Stimulated activated CD4-positive, alpha-beta T cell treated with anti-CD3 and anti-CD28 coated beads, Interleukin-15, amount 100 ng/mL, for 48 hours (primary cell): ENCODE data around the gene FAM170B.

Source experiments
- DNase-seq, 2 donors: peaks; one replicate each; pipeline ENCODE4 v3.0.0-alpha.2; 2020; ENCODE audit warnings: low read depth in 2 of 2

FAM170B gene

DNA sequence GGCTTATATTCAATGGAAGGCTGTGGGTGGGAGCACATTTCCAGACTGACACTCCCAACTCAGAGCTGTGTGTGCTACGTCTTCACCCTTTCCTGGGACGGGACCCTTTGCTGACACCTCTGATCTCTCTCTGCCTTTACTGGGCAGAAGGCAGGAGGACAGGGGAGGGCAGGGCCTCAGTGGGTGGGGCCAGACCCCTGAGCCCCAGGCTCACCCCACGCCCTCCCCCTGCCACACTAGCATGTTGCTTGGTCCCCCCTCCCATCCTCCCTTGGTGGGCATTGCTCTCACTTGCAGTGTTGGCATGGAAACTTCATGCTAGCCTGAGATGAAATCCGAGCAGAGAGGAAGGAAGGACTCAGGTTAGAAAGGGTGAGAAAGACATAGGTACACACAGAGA is 36.0 kb upstream of the FAM170B start:
- no peak for DNase-seq

DNA sequence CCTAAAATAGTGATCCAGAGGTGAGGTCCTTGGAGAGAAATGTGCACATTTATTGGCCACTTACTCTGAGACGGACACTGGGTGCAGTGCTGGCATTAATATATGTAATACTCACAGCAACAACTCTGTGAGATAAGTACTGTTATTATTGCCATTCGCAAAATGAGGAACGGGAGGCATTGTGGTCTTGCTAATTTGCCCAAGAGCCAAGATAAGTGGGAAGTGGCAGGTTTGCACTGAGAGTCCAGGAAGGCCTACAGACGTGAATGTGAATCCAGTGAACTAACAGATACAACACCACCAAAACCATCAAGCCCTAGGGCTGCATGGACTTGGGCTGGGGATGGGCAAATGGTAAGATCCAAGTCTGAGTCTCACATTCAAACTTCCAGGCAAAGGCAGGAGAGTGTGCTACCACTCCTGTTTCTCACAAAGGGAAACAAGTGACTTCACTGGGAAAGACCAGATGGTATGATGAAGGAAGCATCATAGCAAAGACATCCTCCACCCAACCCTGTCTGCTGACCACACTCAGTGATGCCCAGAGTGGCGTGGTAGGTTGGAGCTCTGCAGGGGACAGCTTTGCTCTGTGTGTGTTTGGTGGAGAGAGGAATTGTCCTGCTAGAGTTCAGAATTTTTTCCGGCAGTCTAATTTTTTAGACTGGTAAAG is 35.1 kb upstream of the FAM170B start:
- DNase-seq, result no peak

DNA sequence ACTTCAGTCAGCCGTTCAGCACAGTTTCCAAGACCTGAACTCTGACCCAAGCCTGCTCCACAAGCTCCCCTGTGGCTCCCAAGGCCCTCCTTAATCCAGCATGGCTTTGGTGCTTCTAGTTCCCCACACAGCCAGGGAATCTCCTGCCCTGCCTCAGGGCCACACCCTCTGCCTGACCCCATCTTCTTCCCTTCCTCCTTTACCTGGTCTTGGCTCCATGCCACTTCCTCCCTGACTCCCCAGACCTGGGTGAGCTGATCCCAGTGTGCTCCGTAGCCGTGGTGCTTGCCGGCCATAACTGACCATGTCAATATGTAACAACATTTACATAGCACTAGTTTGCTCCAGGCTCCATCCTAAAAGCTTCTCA is 34.3 kb upstream of the FAM170B start:
- DNase-seq, result no peak

DNA sequence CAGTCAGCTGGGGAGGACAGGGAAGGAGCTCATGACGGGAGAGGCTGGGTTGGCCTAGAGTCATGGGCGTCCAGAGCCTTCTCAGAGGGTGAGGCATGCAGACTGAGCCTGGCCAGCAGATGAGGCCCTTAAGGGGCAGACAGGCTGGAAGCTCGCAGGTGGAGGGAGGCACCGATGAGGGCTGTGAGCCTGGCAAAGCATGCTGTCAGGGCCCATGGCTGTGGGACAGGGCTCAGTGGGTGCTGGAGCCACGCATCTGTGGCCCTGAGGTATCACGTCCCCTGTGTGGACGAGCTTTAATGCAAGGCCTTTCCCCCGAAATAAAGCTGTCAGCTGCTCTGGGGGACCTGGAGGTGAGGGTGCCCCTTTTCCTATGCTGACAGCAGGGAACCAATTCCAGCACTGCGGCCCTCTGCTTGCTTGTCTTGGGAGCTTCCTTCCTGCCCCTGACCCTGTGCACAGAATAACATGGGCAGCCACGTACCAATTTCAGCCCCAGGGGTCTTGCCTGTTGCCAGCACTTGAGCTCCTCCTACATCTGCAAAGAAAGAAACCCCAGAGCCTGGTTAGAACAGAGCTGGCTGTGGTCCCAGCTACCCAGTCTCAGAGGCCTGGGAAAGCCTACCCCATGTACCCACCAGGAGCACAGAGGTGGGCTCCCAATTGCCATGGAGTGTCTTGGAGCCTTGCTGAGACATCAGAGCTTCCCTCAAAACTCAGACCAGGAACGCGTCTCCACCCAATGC is 33.8 kb upstream of the FAM170B start:
- no peak for DNase-seq

DNA sequence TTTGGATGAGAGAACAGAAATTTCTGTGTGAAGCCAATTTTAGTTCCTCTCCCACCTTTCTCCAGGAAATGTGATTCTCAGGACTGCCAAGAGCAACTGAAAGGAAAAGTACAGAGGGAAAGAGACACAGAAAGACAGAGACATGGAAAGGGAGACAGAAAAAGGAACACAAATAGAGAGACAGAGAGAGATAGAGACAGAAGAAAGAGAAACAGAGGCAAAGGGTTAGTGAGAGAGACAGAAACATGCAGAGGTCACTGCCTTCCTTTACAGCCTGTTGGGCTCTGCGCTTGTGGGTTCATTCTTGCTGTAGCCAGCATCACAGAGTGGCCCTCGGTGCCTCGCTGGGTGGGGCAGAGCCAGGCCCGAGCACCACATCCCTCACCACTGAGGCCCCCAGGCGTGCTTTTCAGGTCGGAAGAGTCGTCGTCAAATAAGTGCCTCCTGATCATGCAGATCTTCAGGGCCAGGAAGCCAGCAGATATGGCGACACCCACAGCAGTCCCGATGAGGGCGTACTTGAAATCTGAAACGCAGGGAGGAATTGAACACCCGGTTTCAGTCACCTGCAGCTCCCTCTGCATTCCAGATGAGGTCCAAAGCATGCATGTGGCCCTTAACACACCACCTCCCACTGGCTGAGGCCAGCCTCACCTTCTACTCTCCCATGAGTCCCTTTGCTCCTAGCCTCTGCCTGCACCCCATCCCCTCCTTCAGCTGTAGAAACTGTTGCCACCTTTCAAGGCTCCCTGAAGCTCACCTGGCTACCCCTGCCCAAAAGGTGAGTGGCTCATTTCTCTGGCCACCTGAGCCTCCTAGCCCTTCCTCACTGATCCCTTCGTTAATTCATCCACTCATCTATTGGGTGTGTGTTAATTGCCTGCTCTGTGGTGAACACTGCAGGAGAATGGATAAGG is 32.9 kb upstream of the FAM170B start:
- DNase-seq, result no peak

DNA sequence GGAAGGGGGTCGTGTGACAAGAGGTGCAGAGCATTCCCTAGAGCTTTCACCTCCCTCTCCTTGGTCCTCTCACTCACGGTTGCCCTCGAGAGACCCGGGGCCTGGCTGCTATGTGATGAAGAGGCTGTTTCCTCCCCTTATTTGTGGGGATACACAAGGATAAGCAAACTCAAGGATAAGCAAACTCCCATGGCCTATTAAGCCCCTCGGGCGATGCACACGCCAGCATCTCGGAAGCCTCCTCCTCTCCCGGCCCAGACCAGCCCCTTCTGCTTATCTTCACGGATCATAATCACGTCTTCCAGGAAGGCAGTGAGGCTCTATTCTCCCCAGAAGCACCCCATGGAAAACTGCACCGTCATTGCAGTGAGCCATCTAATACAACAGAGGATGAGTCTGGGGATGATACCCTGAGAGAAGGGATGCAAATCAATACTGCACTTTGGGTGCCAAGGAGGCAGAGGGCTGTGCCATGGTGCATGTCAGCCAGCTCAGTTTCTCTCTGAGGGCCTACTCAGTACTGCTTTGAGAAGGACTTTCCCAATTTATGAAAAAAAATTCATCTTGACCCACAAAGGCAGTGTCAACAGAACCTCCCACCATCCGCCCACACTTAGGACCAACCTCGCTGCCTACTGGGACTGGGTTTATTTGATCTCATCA is 32.1 kb upstream of the FAM170B start:
- no peak for DNase-seq

DNA sequence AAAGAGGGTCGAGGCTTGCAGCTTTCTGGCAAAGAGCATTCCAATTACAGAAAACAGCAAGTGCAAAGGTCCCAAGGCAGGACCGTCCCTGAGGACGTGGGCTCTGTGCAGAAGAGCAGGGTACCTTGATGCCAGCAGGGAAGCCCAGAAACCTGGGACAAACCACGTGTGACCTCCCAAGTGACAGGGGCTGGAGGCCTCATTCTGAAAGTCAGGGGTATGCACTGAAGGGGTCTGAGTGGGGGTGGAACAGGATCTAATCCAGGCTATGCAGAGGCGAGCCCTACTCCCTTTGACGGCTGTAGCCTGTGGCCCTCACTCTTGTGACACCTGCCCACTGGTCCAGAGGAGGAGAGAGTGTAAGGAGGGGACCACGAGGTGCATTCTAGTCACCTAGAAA is 31.4 kb upstream of the FAM170B start:
- no peak for DNase-seq

DNA sequence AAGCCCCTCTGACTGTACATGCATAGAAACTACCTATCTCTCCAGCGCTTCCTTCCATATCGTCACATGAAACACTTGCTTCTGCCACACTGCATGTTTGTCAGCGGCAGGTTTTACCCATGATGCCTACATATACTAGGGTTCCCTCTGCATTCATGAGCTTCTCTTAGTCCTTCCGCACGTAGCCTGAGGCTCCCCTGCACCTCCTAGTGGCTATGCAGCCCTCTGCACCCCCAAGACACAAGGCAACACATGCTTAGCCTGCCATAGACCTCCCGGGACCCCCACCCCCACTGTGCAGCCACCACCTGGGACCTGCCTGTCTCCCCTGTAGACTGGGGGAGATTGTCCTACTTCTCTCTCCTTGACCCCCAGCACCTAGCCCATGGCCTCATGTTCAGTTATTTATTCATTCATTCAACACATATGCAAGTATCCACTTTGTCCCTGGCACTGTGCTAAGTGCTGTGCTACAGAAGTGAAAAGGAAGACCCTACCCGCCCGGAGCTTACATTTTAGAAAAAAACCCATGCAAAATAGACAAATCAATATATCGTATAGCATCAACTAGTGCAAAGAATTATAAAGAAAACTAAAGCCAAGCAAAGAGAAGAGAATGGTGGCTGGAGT is 30.9 kb upstream of the FAM170B start:
- peak in 1 of 2 donors; percentile 32 for DNase-seq

DNA sequence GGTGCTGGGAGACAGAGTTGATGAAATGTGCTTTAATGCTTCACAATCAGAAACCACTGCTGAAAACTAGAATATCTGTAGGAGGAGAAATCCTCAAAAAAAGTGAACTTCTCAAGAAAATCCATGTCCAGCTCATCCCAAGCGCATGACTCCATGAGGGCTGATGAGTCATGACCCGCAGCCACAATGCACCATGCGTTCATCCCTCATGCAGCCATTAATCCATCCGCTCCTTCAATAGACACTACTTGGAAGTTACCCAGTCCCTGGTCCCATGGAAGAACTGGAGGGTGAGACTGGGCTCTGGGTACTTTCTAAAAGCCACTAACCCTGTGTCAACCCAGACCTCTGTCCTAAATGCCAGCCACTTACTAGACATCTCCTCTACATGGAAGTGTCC is 29.9 kb upstream of the FAM170B start:
- DNase-seq, result no peak

DNA sequence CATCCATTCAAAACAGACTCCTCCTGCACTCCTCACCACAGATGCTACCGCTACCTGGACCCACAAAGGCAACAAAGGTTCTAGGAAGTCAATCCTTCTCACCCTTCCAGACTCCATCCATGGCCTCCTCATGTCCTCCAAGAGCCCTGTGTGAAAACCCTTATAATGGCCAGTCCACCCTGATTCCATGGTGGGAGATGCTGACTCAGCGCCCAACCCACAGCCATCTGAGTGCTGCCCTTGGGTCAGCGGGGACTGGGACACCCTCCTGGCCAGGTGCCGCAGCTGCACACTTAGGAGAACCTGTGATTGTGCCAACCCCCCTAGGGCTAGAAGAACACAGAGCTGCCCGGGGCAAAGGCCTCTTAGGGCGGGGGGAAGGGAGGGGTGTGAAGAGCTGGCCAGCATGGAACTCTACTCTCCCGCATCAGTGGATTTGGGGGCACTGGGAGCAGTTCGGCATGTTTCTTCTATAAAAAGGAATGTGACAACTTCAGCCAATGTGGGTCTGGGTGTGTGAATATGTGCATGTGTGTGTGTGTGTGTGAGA is 29.0 kb upstream of the FAM170B start:
- no peak for DNase-seq

DNA sequence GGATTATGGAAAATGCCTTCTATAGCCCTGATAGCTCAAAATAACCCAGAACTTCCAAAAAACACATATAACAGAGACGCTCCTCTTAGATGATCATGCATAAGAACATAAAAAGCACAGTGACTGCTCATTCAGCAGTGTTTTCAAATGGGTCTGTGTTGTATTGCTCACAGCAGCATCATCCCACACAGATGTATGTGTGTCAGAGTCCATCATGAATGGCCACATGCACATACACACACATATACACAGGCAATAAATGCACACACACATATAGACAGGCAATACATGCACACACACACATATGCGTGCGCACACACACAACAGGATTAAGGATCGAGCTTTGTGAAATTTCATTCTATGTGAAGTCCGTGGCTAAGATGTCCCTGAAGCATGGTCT is 28.2 kb upstream of the FAM170B start:
- DNase-seq, result no peak

DNA sequence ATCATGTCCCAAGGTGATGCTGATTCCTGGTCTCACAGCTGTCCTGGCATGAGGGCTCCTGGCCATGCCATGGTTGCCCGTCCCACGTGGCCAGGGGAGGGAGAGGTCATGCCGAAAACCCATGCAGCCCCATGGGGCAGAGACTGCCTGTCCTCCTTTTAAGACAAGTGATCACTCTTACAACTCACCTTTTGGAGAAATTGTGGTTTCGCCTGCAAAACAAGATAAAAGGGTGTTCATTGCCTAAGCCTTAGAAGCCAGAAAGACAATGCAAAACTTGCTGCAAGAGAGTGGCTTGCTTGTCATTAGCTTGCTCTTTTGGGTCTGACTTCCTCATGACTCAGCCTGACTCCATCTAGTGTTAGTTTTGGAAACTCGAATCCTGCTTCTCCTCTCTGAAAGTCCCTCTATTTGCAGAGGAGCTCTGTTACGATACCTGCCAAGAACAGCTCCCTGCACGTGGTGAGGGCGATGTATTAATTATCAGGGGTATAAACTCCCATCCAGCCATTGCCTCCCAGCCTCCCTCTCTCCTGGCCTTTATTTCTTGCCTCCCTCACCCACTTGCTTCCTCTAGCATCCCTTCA is 27.7 kb upstream of the FAM170B start:
- DNase-seq, result no peak

DNA sequence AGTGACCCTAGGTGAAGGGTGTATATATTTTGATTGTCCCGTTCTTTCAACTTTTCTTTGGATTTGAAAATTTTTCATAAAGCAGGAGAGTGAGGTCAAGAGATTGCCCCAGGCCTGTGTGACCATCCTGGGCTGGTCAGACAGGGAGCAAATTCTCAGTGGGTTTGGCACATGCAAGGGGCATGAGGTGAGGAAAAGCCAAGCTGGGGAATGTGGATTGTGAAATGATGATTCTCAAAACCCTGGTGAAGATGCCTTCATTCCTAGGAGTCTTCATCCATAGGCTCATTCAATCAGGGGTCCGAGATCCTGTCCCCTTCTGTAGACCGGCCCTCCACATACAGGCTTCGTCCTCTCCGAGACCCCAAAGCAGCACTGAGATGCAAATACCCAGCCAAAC is 27.0 kb upstream of the FAM170B start:
- no peak for DNase-seq

DNA sequence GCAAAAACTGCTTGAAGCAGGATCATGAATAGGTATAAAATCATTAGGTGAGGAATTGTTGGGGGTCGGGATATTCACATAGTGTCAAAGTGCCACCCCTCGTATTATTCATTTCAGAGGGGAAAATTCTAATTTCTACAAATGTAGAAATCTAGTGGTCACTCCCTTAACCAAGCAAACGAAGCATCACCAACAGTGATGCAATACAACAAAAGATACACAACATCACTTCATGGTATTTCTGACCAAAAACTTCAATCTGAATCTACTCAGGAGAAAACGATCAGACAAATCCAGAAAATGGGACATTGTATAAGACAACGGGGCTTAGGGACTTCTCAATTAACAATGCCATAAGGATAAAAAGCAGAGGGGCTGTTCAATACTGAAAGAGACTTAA is 26.3 kb upstream of the FAM170B start:
- no peak for DNase-seq

DNA sequence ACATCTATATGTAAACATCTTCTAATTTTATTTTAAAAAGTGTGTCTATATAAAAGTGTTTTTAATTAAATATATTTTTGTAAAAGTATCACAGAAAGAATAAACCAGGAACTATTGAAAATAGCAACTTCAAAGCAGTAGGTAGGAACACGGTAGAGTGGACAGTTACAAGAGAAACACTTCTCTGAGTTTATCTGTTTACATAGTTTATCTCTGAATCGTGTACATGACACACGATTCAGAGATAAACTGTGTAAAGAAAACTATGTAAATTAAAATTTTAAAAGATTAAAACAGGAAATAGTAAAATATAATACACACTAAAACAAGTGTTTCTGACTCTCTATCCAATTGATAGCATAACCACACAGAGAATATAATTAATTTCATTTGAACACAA is 25.1 kb upstream of the FAM170B start:
- no peak for DNase-seq

DNA sequence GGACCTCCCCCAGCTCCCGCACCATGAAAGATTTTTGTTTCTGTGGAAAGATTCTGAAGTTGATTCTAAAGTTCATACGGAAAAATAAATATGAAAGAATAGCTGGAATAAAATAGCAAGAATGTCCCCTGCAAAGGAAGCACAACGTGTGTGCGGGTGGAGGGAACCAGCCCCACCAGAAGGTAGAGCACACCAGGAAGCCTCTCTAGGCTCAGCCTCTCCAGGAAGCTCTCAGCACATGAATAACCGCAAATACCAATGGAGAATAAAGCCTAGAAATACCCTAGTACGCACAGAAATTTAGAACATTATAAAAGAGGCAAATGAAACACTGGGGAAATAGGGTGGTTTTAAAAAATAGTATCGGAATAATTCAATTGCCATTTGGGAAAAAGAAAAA is 24.6 kb upstream of the FAM170B start:
- no peak for DNase-seq

DNA sequence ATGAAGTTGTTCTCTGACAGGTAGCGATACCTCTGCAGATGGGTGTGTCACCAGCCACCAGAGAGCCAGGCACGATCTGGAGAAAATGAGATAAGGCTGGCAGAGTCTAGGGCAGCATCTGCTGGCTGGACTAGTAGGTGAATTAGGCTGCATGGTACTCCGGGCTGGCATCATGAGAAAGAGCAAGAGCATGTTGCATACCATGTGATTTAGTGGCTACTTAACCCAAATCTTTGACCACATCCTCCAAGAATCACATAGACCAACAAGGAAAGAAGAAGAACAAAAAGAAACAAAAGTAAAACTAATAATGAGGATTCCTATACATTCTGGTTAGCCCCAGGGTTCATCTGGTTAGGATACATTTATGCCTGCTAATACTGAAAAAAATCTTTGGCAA is 23.4 kb upstream of the FAM170B start:
- no peak for DNase-seq

DNA sequence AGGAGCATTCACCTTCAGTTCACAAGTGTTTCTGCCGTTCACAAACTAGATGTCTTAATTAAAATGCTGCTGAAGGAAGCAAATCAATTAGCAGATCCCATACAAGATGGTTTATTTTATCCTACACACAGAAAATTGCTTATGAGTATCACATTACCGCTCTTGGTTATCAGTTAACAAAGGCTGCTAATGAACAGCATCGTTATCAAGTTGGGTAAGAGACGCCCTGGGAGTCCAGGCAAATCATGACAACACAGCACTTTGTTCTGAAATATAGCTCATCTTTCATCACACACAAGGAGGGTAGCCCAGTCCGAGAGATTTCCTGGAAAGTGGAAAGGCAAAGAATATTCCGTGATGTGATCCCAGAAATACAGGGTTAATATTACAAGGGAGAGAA is 20.8 kb upstream of the FAM170B start:
- DNase-seq, result no peak

DNA sequence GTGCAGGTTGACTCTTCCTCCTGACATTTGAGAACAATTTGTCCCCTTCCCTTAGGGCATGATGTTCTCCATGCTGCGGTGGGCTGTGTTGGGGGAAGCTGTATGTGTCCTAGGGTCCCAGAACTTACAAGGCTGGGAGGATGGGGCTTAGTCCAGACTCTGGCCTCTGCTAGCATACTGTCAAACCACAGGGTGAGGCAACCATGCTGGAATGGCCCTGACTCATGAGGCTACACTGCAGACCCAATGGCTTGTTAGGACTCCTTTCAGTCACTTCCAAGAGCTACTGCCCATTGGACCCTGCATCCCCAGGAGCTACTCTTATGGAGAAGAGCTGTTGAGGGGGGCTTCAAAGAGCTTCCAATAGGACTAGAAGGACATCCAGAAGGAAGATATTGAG is 20.1 kb upstream of the FAM170B start:
- DNase-seq, result no peak

DNA sequence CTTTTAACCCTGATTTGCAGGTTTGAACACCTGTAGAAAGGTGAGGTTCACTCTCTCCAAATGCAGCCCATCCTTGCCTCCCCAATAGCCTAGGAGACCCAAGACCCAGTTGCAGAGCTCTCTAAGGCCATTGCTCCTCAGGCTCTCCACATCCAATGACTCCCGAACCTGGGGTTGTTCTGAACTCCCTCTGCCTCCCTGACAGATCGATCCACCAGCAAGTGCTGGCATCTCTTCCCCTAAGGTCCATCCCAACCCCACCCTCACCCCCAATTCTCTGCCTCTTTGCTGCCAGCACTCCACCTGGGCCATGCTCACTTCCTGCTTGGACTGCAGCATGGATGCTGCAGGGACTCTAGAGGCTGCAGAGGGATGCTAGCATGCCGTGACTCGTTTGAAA is 19.3 kb upstream of the FAM170B start:
- DNase-seq, result no peak

DNA sequence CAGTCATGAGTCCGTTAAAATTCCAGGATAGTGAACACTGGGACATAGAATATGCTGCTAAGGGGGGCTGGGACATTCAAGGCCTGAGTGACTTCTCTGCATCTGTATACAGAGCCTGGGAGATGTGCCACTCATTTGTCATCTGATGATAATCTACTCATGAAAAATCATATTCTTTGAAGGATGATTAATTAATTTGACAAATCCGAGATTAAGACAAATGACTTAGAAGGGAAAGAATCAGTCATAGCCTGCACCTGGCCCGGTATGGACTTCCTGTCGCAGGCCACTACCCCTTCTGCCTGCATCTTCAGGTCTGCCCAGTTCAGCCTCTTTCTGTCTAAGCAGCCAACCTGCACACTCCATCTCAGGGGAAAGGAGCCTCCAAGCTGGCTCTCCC is 18.8 kb upstream of the FAM170B start:
- no peak for DNase-seq
